Testis (tissue), 3 donors: ENCODE results near the gene ANXA2R. TPM values are rescaled to one million over a fixed set of nuclear protein-coding genes. Genes with fewer than 3 reads are reported as not detected.
"Not testable (repeated sequence)": the region's sequence is repeated elsewhere in the genome, so short reads cannot be mapped to it uniquely, and the experiment has no call there.

Experiments used
- DNase-seq: peaks from one replicate; pipeline ENCODE4 v3.0.0-alpha.2; 2019
- H3K27ac ChIP-seq, 2 donors: fragments of 200-600 bp; sonication (generic); one replicate each; pipeline ENCODE4 v1.5.1; 2019
- H3K27me3 ChIP-seq: fragments of 200-600 bp; sonication (generic); one replicate; pipeline ENCODE4 v1.5.1; 2019
- H3K36me3 ChIP-seq: fragments of 200-600 bp; sonication (generic); one replicate; pipeline ENCODE4 v1.5.1; 2017; ENCODE audit warnings: low read depth; ENCODE audit errors: missing control alignments
- H3K4me1 ChIP-seq: fragments of 200-600 bp; sonication (generic); one replicate; pipeline ENCODE4 v1.5.1; 2019
- H3K4me3 ChIP-seq, 2 donors: fragments of 200-600 bp; sonication (generic); one replicate each; pipeline ENCODE4 v1.5.1; 2017 to 2019
- H3K9me3 ChIP-seq: fragments of 200-600 bp; sonication (generic); one replicate; pipeline ENCODE4 v1.5.1; 2017
- CTCF ChIP-seq, 3 experiments: fragments of 450-650 bp in 2 of 3; fragments of 200-600 bp in 1 of 3; sonication (generic) in 1 of 3; IDR thresholded peaks; one replicate each; pipeline ENCODE4 v1.5.1; 2016 to 2019; ENCODE audit warnings: antibody characterized with exemption in 3 of 3, mild to moderate bottlenecking in 2 of 3, moderate library complexity in 1 of 3
- POLR2A ChIP-seq: fragments of 450-650 bp; IDR thresholded peaks from one replicate; pipeline ENCODE4 v1.6.1; 2017; ENCODE audit warnings: antibody characterized with exemption, mild to moderate bottlenecking, moderate library complexity
- WGBS, 2 donors: methylation state at CpG; one replicate each; pipeline ENCODE4 v1.1.5; 2018; 5-methylcytosine and 5-hydroxymethylcytosine counted together
- intact Hi-C: fragments of 100-400 bp; cut with DNase I; formaldehyde crosslinking; loops from one replicate; pipeline ENCODE4 v1.15.1; 2023; ENCODE audit warnings: low total_unique reads
- polyA plus RNA-seq: library from polyadenylated mRNA; stranded (reverse); fragments of 350-450 nt; fragmentation: Illumina TruSeq; extraction: RNeasy Lipid Tissue Mini Kit (QIAGEN cat#74804); gene quantifications from one replicate; pipeline ENCODE4 v1.2.3, GENCODE V29; 2014; ENCODE audit warnings: low read depth, low replicate concordance; ENCODE audit not compliant: insufficient read depth
- total RNA-seq, 2 donors: library from RNA; depleted of rRNA; stranded (reverse); fragments of >200 nt; gene quantifications; one replicate each; pipeline ENCODE4 v1.2.3, GENCODE V29; 2016

The ANXA2R gene
- total and polyA plus RNA-seq, 3 donors from 2014 or later: 1.6 to 10.2 (median 5.1) TPM

DNA sequence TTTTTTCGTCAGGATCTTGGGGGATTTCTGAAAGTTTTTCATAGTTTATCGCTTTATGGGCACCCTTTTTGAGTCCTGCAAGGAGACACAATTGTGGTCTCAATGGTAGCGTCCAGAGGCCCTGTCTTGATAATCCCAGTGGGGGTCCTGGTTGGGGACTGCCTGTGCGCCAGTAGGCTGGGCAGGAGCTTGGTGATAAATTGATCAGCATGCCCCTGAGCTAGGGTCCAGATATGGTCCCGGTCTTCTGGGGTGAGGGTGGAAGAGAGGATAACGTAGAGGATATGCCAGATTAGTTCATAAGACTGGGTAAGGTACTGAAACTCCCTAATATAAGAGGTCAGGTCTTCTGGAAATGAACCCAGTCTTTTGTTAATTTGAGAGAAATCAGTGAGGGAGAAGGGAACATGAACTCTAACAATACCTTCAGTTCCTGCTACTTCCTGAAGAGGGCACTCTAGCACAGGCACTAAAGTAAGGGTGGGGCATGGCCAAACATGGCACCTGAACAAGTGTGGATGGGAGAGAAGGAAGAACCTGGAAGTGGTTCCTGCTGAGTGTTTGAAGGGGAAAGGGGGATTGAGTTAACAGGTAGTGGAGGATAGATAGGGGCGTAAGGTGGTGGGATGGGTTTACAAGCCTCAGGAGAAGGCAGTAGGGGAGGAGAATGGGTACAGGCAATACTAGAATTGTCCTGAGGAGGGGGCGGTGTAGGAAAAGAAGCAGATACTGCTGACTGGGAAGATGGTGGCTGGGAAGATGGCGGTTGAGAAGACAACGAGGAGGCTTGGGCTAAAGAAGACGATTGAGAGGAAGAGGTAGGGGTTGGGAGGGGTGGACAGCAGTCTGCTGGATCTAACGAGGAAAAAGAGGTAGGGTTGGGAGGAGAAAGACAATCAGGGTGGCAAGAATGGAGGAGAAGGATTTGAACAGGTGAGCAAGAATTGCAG is 33.8 kb upstream of the ANXA2R start:
- peak; percentile 45 for DNase-seq
- H3K36me3 ChIP-seq: no peaks in the 10 kb centered on the region
- 94 to 95% methylated on average over 12 of the region's 12 CpGs for WGBS, 2 donors
- H3K27me3 ChIP-seq: no peaks in the 10 kb centered on the region
- H3K9me3 ChIP-seq: no peaks in the 10 kb centered on the region
- H3K4me1 ChIP-seq: peaks cover 15% of the 10 kb centered on the region
- intact Hi-C loops: no loop called here
- H3K27ac ChIP-seq: no peak overlapping the region
- TF ChIP-seq POLR2A: no peak
- TF ChIP-seq CTCF (IDR thresholded peaks at IDR 0.05): peak in 2 of 3 experiments; percentile 47 to 49
- H3K4me3 ChIP-seq: no peak overlapping the region

DNA sequence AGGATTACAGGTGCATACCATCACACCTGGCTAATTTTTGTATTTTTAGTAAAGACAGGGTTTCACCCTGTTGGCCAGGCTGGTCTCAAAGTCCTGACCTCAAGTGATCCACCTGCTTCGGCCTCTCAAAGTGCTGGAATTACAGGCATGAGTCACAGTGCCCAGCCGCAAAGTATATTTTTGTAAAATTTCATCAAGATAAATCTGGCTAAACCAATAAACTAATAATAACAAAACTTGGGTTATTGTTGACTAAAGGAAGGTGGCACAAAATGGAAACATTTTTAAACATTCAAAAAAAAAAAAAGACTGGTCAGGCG is 29.2 kb upstream of the ANXA2R start:
- not testable (repeated sequence) for H3K27ac ChIP-seq, DNase-seq, H3K9me3 ChIP-seq, H3K36me3 ChIP-seq, H3K27me3 ChIP-seq, H3K4me3 ChIP-seq
- 91 to 95% methylated on average over 3 of the region's 3 CpGs for WGBS, 2 donors
- peaks cover 18% of the 10 kb centered on the region for H3K4me1 ChIP-seq
- intact Hi-C loops: loop anchor here (10.0 kb wide), 1 partner anchor 55 kb away; the partner anchor contains the start of gene ZNF131

DNA sequence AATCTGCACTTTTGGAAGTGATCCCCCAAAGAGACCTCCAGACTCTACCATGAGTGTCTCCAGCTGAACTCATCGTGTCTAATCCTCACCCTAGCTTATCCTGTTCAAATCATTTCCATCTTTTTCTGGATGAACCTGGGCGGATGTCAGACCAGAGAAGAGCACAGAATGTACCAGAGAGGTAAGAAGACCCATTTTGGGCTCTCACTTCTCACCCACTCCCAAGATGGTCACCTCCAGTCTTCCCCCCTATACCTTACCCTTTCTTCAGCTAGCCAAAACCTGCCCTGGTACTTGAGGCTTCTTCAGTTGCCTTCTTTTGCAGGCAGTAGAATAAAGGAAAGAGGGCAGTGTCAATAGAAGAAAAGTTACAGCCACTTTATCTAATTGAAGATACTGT is 27.9 kb upstream of the ANXA2R start:
- H3K27ac ChIP-seq: peak overlapping the region; percentile 98 to 100
- H3K27me3 ChIP-seq: no peaks in the 10 kb centered on the region
- TF ChIP-seq POLR2A (no peak), CTCF (IDR thresholded peaks at IDR 0.05) (no peak)
- H3K4me3 ChIP-seq: peak overlapping the region in 1 of 2 donors; percentile 90
- no peak for DNase-seq
- peaks cover 18% of the 10 kb centered on the region for H3K4me1 ChIP-seq
- no peaks in the 10 kb centered on the region for H3K36me3 ChIP-seq
- 54 to 56% methylated on average over 2 of the region's 2 CpGs for WGBS, 2 donors
- no peaks in the 10 kb centered on the region for H3K9me3 ChIP-seq
- intact Hi-C loops: loop anchor here (10.0 kb wide), 1 partner anchor 57 kb away; the partner anchor contains the start of gene ZNF131

- no peaks in the 10 kb centered on the region for H3K9me3 ChIP-seq
- H3K27ac ChIP-seq: peak overlapping the region; percentile 98 to 100
- H3K36me3 ChIP-seq: no peaks in the 10 kb centered on the region
- peak overlapping the region; percentile 83 to 90 for H3K4me3 ChIP-seq
- peaks cover 18% of the 10 kb centered on the region for H3K4me1 ChIP-seq
- peak; percentile 96 for DNase-seq
- H3K27me3 ChIP-seq: no peaks in the 10 kb centered on the region
- 1% methylated on average over 38 to 45 of the region's 45 CpGs for WGBS, 2 donors
- TF ChIP-seq CTCF (IDR thresholded peaks at IDR 0.05): no peak
- no peak for TF ChIP-seq POLR2A
- intact Hi-C loops: loop anchor here (10.0 kb wide), 1 partner anchor 58 kb away; the partner anchor contains the start of gene ZNF131
These were observed 27.0 kb upstream of the ANXA2R start for GRCh38 chr5:43066799-43067741.
